CD14-positive monocyte (primary cell): ENCODE measurements around the gene IRAK1. TPM values are rescaled to one million over a fixed set of nuclear protein-coding genes. Genes with fewer than 3 reads are reported as not detected.
A peak's percentile ranks its signal among the peaks of the same experiment; 100 is the strongest.

ENCODE experiments used
- DNase-seq, 3 donors: peaks; one replicate each; pipeline ENCODE4 v3.0.0-alpha.2; 2011 to 2022
- H2AFZ ChIP-seq: 2 replicates; pipeline ENCODE4 v1.6.0; 2012; ENCODE audit warnings: mild to moderate bottlenecking, low read depth, low read length, inconsistent platforms; ENCODE audit not compliant: insufficient read depth, poor library complexity, severe bottlenecking
- H3K27ac ChIP-seq, 2 donors: 1 replicate in 1 of 2; 2 replicates in 1 of 2; pipeline ENCODE4 v1.5.1; 2012 to 2013; ENCODE audit warnings: low read length in 2 of 2, control low read depth in 1 of 2, inconsistent platforms in 1 of 2, low read depth in 1 of 2, mild to moderate bottlenecking in 1 of 2
- H3K27me3 ChIP-seq, 2 donors: one replicate each; pipeline versions ENCODE4 v1.6.0 to v1.6.1; 2011 to 2013; ENCODE audit warnings: low read length in 2 of 2; ENCODE audit not compliant: control insufficient read depth in 2 of 2, insufficient read depth in 2 of 2
- H3K36me3 ChIP-seq, 2 donors: replicated peaks in 1 of 2; 1 replicate in 1 of 2; 2 replicates in 1 of 2; pipeline versions ENCODE4 v1.5.1 to v1.6.1; 2012 to 2013; ENCODE audit warnings: low read length in 2 of 2, control low read depth in 1 of 2, inconsistent platforms in 1 of 2, mild to moderate bottlenecking in 1 of 2; ENCODE audit not compliant: insufficient read depth in 2 of 2, control insufficient read depth in 1 of 2
- H3K4me1 ChIP-seq, 2 donors: 1 replicate in 1 of 2; 2 replicates in 1 of 2; pipeline versions ENCODE4 v1.5.1 to v1.6.1; 2012 to 2013; ENCODE audit warnings: low read length in 2 of 2, control low read depth in 1 of 2, inconsistent platforms in 1 of 2, mild to moderate bottlenecking in 1 of 2, moderate library complexity in 1 of 2; ENCODE audit not compliant: insufficient read depth in 2 of 2, control insufficient read depth in 1 of 2
- H3K4me2 ChIP-seq: replicated peaks from 2 replicates; pipeline ENCODE3; 2012; ENCODE audit warnings: low read length, moderate library complexity, mild to moderate bottlenecking; ENCODE audit not compliant: poor library complexity, severe bottlenecking; ENCODE audit errors: extremely low read depth
- H3K4me3 ChIP-seq, 3 experiments: fragments of 200-600 bp in 1 of 3; sonication (generic) in 1 of 3; replicated peaks in 1 of 3; 1 replicate in 2 of 3; 2 replicates in 1 of 3; pipeline ENCODE4 v1.5.1; 2011 to 2013; ENCODE audit warnings: low read length in 3 of 3, mild to moderate bottlenecking in 3 of 3, control low read depth in 2 of 3, low read depth in 2 of 3, inconsistent platforms in 1 of 3, moderate library complexity in 1 of 3
- H3K79me2 ChIP-seq: 2 replicates; pipeline ENCODE4 v1.6.0; 2012; ENCODE audit warnings: mild to moderate bottlenecking, control low read depth, inconsistent platforms, low read length, moderate library complexity; ENCODE audit not compliant: insufficient read depth
- H3K9ac ChIP-seq: 2 replicates; pipeline ENCODE4 v1.6.0; 2017; ENCODE audit warnings: low read length, mild to moderate bottlenecking; ENCODE audit not compliant: insufficient read depth, poor library complexity, severe bottlenecking
- H3K9me3 ChIP-seq, 2 donors: replicated peaks in 1 of 2; 1 replicate in 1 of 2; 2 replicates in 1 of 2; pipeline versions ENCODE4 v1.5.1 to v1.6.1; 2012 to 2013; ENCODE audit warnings: low read length in 2 of 2, control low read depth in 1 of 2; ENCODE audit not compliant: control insufficient read depth in 1 of 2, insufficient read depth in 1 of 2
- H4K20me1 ChIP-seq: 2 replicates; pipeline ENCODE4 v1.6.0; 2012; ENCODE audit warnings: mild to moderate bottlenecking, low read length, control low read depth, moderate library complexity; ENCODE audit not compliant: insufficient read depth
- H3K27ac Mint-ChIP-seq, 7 donors: one replicate each; pipeline ENCODE4 v1.8.0; 2020; ENCODE audit warnings: mild to moderate bottlenecking in 7 of 7, mixed read lengths in 7 of 7, moderate library complexity in 6 of 7, inconsistent platforms in 2 of 7
- H3K27me3 Mint-ChIP-seq, 3 donors: one replicate each; pipeline ENCODE4 v1.8.0; 2021 to 2022; ENCODE audit warnings: low read depth in 3 of 3, mild to moderate bottlenecking in 3 of 3, mixed read lengths in 3 of 3, moderate library complexity in 3 of 3, inconsistent platforms in 1 of 3
- H3K36me3 Mint-ChIP-seq, 2 donors: one replicate each; pipeline ENCODE4 v1.8.0; 2020; ENCODE audit warnings: mixed read lengths in 2 of 2, inconsistent platforms in 1 of 2, mild to moderate bottlenecking in 1 of 2
- H3K4me1 Mint-ChIP-seq: one replicate; pipeline ENCODE4 v1.8.0; 2020; ENCODE audit warnings: mild to moderate bottlenecking, mixed read lengths
- H3K4me3 Mint-ChIP-seq, 2 donors: one replicate each; pipeline ENCODE4 v1.8.0; 2020; ENCODE audit warnings: mild to moderate bottlenecking in 2 of 2, mixed read lengths in 2 of 2, moderate library complexity in 1 of 2
- H3K9me3 Mint-ChIP-seq, 7 donors: one replicate each; pipeline ENCODE4 v1.8.0; 2020 to 2022; ENCODE audit warnings: mixed read lengths in 7 of 7, mild to moderate bottlenecking in 6 of 7, moderate library complexity in 6 of 7, inconsistent platforms in 2 of 7
- WGBS: methylation state at CpG from one replicate; pipeline ENCODE4 v1.1.5; 2013; ENCODE audit warnings: missing lambda C conversion rate; ENCODE audit not compliant: insufficient coverage; 5-methylcytosine and 5-hydroxymethylcytosine counted together
- intact Hi-C, 2 donors: fragments of 100-400 bp; cut with micrococcal nuclease; formaldehyde crosslinking; loops; one replicate each; pipeline versions ENCODE4 v1.15.0 to v1.15.1; 2023
- polyA plus RNA-seq, 3 donors: library from polyadenylated mRNA; depleted of rRNA in 1 of 3; unstranded in 2 of 3; stranded (reverse) in 1 of 3; fragments of 300-500 nt in 2 of 3; fragments of >200 nt in 1 of 3; fragmentation: Illumina TruSeq in 2 of 3; gene quantifications; 1 replicate in 2 of 3; 2 replicates in 1 of 3; pipeline ENCODE4 v1.2.3, GENCODE V29; 2012 to 2021
- TF ChIP-seq, protein P1 (sequence below): fragments of 200-600 bp; IDR thresholded peaks from one replicate; pipeline ENCODE4 v1.8.0; 2022; ENCODE audit warnings: antibody characterized with exemption, mild to moderate bottlenecking

IRAK1 gene
- polyA plus RNA-seq, 3 donors = 47.8 to 109 (median 49.5) TPM

DNA sequence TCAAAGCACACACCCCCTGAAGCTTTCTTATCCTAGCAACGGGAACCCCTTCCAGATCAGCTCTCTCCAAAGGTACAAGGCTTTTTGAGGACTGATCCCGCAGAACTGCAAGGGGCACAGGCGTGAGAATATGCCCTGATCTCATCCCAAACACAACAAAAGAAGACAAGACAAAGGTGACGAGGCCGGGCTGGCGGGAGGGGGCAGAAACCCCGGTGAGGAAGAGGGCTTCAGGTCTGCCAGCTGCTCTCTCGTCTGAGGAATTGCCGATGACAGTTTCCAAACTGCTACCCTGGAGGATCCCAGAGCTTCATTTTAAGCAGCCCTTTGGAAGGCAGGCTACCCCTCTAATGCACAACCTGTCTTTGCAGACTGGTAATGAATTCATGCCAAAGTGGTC lies 51.4 kb downstream of the IRAK1 start:
- Mint-ChIP-seq H3K36me3 (peaks cover 12 to 35% of the 10 kb centered on the region in 2 donors), H3K4me3 (peak overlapping the region; percentile 85 to 99), H3K27me3 (peaks cover 0 to 41% (median 0%) of the 10 kb centered on the region in 3 donors), H3K9me3 (peaks cover 0 to 20% (median 8%) of the 10 kb centered on the region in 7 donors), H3K27ac (peak overlapping the region; percentile 77 to 96 (median 90)), H3K4me1 (peaks cover 38% of the 10 kb centered on the region)
- peak overlapping the region; percentile 38 for H3K9ac ChIP-seq
- no peaks in the 10 kb centered on the region for H3K27me3 ChIP-seq
- no peak overlapping the region for H2AFZ ChIP-seq
- peaks cover 41 to 50% of the 10 kb centered on the region in 2 donors for H3K4me1 ChIP-seq
- H3K36me3 ChIP-seq = peaks cover 14 to 23% of the 10 kb centered on the region in 2 donors
- peak overlapping the region in 1 of 3 experiments; percentile 100 for H3K4me3 ChIP-seq
- 60% methylated on average over 1 of the region's 9 CpGs for WGBS
- H3K27ac ChIP-seq = peak overlapping the region; percentile 71 to 78
- TF ChIP-seq, protein P1, sequence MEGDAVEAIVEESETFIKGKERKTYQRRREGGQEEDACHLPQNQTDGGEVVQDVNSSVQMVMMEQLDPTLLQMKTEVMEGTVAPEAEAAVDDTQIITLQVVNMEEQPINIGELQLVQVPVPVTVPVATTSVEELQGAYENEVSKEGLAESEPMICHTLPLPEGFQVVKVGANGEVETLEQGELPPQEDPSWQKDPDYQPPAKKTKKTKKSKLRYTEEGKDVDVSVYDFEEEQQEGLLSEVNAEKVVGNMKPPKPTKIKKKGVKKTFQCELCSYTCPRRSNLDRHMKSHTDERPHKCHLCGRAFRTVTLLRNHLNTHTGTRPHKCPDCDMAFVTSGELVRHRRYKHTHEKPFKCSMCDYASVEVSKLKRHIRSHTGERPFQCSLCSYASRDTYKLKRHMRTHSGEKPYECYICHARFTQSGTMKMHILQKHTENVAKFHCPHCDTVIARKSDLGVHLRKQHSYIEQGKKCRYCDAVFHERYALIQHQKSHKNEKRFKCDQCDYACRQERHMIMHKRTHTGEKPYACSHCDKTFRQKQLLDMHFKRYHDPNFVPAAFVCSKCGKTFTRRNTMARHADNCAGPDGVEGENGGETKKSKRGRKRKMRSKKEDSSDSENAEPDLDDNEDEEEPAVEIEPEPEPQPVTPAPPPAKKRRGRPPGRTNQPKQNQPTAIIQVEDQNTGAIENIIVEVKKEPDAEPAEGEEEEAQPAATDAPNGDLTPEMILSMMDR = no peak
- H3K9me3 ChIP-seq = no peaks in the 10 kb centered on the region
- DNase-seq = no peak
- intact Hi-C loops = no loop called here
- peaks cover 70% of the 10 kb centered on the region for H4K20me1 ChIP-seq
- H3K4me2 ChIP-seq = peak overlapping the region; percentile 87
- H3K79me2 ChIP-seq = peaks cover 81% of the 10 kb centered on the region

DNA sequence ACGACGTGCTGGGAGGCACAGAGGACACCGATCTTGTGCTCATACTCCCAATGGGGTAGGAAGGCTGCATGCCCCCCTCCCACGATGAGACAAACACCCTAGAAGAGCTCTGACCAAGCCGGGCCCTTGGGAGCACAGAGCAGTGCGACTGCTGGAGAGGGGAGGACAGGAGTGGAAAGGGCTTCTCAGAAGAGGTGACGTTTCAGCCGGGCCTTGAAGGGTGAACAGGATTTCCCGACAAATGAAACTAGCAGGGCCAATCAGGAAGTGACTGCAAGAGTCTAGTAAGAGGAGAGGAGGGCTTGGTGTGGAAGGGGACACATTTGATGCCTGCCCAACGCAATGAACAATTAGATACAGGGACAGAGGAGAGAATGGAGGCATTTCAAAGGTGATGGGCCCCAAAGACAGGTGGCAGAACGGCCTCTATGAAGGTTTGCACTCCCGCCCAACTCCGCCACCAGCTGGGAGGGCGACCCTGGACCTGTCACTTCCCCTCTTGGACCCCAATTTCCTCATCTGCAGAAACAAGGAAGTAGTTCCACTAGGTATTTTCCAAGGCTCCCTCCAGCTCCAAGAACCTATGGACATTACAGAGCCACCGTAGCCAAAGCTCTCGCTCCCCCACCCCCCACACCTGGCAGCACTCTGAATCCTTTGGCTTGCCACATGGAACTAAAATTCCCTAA lies 52.0 kb downstream of the IRAK1 start:
- Mint-ChIP-seq H3K9me3 (peaks cover 0 to 19% (median 8%) of the 10 kb centered on the region in 7 donors), H3K4me1 (peaks cover 35% of the 10 kb centered on the region), H3K4me3 (peak overlapping the region; percentile 85 to 99), H3K27ac (peak overlapping the region; percentile 77 to 96 (median 90)), H3K27me3 (peaks cover 0 to 37% (median 0%) of the 10 kb centered on the region in 3 donors), H3K36me3 (peaks cover 13 to 41% of the 10 kb centered on the region in 2 donors)
- peaks cover 20 to 28% of the 10 kb centered on the region in 2 donors for H3K36me3 ChIP-seq
- TF ChIP-seq, protein P1 = no peak
- intact Hi-C loops = no loop called here
- peak overlapping the region; percentile 38 for H3K9ac ChIP-seq
- H4K20me1 ChIP-seq = peaks cover 72% of the 10 kb centered on the region
- peak overlapping the region; percentile 87 for H3K4me2 ChIP-seq
- WGBS = 29% methylated on average over 9 of the region's 16 CpGs
- H3K9me3 ChIP-seq = no peaks in the 10 kb centered on the region
- H3K27me3 ChIP-seq = no peaks in the 10 kb centered on the region
- H3K4me1 ChIP-seq = peaks cover 38 to 44% of the 10 kb centered on the region in 2 donors
- H3K4me3 ChIP-seq = peak overlapping the region in 2 of 3 experiments; percentile 23 to 100
- H3K79me2 ChIP-seq = peaks cover 83% of the 10 kb centered on the region
- peak; percentile 37 to 83 (median 45) for DNase-seq
- peak overlapping the region; percentile 71 to 78 for H3K27ac ChIP-seq
- no peak overlapping the region for H2AFZ ChIP-seq
